ENCODE measurements around the gene MBP. TPM values are rescaled to one million over a fixed set of nuclear protein-coding genes. Genes with fewer than 3 reads are reported as not detected.

Gene MBP
- total RNA-seq, 4 donors from 2014 or later: 18.1 to 58.8 (median 30.6) TPM

DNA sequence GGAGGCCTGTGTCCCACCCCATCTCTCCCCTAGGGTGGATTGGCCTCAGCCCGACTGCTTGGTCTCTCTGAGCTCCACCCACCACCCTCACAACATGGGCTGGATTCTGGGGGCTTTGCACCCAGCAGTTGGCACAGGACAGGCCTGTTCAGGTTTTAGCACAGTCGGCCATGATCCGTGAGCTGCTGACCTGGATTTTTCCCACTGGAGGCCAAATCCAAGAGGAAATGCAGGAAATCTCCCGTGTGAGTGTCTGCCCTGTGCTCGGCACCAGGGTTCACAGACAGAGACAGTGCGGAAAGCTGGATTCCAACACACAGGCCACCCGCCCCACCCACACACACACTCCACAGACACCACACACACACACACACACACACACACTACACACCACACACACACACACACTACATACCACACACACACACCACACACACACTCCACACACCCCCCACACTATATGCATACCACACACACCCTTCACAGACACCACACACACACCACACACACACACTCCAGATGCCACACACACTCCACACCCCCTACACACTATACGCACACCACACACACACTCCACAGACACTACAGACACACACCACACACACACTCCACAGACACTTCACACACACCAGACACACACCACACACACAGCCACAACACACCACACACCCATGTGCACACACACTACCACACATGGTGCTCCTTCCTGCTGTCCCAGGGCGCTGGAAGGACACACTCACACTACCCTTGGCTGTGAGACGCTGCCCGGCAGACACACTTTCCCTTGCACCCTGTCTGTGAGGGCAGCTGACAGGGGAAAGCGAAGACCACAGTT, 14.1 kb downstream of the MBP start:
- TF ChIP-seq, protein P1, sequence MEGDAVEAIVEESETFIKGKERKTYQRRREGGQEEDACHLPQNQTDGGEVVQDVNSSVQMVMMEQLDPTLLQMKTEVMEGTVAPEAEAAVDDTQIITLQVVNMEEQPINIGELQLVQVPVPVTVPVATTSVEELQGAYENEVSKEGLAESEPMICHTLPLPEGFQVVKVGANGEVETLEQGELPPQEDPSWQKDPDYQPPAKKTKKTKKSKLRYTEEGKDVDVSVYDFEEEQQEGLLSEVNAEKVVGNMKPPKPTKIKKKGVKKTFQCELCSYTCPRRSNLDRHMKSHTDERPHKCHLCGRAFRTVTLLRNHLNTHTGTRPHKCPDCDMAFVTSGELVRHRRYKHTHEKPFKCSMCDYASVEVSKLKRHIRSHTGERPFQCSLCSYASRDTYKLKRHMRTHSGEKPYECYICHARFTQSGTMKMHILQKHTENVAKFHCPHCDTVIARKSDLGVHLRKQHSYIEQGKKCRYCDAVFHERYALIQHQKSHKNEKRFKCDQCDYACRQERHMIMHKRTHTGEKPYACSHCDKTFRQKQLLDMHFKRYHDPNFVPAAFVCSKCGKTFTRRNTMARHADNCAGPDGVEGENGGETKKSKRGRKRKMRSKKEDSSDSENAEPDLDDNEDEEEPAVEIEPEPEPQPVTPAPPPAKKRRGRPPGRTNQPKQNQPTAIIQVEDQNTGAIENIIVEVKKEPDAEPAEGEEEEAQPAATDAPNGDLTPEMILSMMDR (IDR thresholded peaks at IDR 0.05; ENCODE audit: low read depth): no peak

DNA sequence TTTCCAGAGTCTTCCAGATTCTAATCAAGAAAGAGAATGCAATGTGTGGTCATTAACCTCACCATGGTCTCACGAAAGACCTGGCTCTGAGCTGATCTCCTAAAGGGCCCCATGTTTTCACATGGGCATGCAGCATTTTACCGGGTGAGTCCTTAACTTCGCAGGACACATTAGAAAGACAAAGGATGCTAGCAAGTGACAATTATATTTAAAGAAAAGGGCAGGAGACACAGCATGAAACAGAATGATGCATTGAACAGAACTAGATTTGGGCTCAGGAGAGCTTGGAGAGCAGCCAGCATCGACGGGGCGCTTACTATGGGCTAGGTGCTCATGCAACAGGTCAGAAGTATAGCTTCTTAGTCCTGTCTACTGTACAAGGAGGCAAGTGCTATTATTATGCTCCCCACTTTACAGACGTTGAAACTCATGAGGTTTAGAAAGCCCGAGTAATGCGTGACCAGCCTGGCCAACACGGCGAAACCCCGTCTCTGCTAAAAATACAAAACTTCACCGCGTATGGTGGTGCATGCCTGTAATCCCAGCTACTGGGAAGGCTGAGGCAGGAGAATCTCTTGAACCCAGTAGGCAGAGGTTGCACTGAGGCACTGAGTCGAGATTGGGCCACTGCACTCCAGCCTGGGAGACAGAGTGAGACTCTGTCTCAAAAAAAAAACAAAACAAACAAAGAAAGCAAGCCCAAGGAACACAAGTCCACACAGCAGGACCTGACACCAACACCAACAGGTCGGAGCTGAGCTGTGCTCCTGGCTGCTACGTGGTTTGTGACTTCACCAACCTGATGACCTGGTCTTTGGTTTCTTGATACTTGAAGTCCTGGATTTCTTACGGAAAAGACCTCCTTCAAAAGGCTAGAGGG, 16.1 kb downstream of the MBP start:
- TF ChIP-seq, protein P1 (IDR thresholded peaks at IDR 0.05; ENCODE audit: low read depth): no peak

DNA sequence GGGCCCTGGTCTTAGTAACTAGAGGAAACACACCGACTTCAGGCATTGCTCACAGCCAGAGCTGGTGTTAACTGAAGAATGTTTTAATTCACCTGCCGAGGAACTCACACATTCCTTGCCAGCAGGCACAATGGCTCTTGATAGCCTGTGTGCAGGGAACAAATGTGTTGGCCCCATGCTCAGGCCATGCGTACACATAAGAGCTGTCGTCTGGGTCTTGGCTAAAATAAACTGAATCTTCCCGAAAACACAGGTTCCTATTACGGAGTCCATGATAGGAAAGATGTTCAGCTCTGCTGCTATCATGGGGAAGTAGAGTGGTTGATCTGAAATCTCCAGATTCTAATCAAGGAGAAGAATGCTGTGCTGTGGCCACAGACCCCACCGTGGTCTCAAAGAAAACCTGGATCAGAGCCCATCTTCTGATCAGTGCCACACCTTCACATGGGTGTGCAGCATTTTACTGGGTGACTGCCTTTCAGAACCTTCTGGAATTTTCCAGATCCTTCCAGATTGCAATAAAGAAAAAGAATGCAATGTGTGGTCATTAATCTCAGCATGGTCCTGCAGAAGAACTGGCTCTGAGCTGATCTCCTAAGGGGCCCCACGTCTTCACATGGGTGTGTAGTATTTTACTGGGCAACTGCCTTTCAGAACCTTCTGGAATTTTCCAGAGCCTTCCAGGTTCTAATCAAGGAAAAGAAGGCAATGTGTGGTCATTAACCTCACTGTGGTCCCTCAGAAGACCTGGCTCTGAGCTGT, 17.2 kb downstream of the MBP start:
- TF ChIP-seq, protein P1 (IDR thresholded peaks at IDR 0.05; ENCODE audit: low read depth): no peak

DNA sequence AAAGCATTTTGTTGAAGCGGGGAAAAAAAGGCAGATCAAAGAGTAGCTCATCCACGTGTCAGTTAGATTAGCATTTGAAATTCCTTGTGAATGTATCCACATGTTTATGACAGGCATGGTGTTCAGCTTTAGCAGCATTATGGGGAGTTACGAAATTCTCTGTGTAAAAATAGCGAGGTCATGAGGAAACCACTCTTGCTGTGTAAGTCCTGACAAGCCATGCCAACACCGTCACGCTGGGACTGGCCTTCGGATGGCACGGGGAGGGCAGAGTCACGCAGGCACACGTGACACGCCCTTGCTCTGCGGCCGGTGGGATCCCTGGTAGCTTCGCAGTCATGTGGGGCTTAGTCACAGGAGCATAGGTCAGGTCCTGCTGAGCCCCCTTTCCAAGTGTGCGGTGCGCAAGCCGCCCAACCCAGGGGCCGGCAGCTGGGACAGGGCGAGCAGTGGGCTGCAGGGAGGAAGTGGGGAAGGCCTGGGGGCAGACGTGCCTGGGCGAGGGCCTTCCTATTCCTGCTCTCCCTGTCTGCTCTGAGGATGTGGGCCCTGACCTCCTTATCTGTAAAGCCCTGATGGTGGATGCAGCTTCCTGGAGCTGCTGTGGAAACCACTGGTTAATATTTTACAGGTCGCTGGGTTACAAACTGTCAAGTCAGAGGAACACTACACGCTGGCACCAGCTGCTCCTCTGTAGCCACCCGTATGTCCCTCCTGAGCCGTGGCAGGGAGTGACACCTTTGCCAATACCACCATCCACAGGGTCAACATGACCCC, 18.0 kb downstream of the MBP start:
- TF ChIP-seq, protein P1 (IDR thresholded peaks at IDR 0.05; ENCODE audit: low read depth): no peak

DNA sequence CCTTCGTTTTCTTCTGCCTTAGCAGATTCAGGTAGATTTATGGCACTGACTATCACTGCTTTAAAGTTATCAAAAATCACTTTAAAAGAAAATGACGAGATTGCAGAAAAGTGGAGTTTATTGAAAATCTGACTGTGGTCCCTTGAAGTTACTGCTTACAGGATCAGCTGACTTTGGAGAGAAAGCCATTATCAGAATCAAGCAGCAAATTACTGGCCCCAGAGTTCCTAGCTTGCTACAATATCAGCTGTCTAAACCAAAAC, 18.5 kb downstream of the MBP start:
- TF ChIP-seq, protein P1 (IDR thresholded peaks at IDR 0.05; ENCODE audit: low read depth): no peak

DNA sequence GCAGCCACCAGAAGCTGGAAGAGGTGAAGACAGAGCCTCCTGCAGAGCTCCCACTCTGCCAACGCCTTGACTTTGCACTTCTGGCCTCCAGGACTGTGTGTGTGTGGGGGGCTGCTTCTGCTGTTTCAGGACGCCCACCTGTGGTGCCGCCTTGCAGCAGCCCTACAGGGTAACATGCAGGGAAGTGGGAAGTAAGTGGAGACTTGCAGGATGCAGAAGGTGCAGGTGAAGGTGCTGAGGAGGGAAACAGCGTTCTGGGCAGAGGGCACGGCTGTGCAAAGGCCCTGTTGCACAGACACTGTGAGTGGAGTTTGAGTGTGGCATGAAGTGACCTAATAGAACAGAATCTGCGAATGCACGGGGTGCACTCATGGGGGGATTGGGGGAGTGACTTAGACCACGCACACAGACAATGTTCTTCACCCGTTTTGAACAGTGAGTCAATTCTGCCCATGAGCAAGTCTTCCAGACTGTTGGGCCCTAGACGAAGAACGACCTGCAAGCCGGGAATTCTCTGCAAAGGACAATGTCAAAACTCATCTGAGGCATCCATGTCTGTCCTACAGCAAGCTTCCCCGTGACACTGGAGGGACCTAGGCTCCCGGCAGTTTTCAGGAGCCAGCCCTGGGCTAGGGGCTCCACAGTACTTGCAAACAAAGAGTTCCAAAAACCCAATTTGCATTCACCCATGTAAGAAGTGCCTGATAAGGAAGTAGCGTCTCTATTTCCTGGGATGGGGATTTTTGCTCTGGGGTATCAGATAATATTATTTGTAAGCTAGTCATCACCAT, 19.0 kb downstream of the MBP start:
- TF ChIP-seq, protein P1 (IDR thresholded peaks at IDR 0.05; ENCODE audit: low read depth): no peak
